ENCODE results near the gene SLC44A3.

Gene SLC44A3

GRCh38 chr1:94874423-94874822 is 54.3 kb downstream of the SLC44A3 start:
- peak; percentile 70 for DNase-seq

GRCh38 chr1:94875794-94876193 is 55.6 kb downstream of the SLC44A3 start:
- no peak for DNase-seq

DNA sequence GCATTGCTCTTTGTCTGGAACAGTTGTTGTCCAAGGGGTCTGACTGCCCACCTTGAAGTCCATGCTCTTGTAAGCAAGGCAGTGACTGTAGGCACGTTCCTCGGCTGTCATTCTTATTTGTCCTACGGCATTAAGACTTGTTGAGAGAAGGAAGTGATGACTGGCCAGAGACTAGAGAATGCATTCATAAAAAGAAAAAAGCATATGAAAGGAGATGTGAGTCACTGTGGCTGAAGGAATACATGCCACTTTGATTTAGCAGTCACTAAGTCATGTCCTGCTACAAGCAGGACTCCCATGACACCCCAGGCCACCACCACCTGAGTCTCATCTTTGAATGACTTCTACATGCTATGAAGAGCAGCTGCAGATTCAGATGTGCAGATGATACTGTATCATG is 56.2 kb downstream of the SLC44A3 start:
- no peak for DNase-seq

DNA sequence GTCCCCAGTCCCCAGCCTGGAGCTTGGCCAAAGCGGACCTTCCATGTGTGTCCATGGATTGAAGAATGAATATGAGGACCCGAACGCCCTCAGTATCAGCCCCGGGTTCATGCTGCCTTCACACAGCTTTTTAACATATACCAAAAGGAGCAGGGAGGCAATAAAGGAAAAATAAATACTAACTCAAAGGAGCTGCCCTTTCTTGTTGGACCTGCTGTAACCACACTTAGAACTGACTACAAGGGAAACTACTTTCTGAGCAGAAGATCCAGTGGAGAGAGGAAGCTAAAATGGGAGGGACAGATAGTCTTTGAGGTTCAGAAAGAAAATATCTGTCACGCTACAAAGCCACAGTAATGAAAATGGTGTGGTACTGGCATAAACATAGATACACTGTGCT is 58.2 kb downstream of the SLC44A3 start:
- DNase-seq: no peak

DNA sequence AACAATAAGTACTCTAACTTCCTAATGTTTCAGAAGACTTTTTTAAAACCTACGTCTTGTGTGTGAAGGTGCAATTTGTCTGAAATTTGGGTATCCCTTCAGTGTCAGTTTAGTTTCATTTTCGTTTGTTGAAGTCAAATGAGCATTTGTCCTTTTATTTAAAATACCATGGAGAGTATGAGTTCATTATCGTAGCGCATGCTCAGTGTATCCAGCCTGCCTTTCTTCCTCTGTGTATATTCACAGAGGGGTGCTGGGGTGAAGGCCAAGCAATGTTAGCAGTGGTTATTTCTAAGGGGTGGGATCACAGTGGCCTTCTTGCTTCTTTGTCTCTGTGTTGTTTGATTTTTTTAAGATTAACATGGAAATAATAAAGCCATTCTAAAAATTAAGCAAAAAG is 63.5 kb downstream of the SLC44A3 start:
- peak; percentile 21 for DNase-seq

GRCh38 chr1:94884106-94884505 is 63.9 kb downstream of the SLC44A3 start:
- peak; percentile 16 for DNase-seq

DNA sequence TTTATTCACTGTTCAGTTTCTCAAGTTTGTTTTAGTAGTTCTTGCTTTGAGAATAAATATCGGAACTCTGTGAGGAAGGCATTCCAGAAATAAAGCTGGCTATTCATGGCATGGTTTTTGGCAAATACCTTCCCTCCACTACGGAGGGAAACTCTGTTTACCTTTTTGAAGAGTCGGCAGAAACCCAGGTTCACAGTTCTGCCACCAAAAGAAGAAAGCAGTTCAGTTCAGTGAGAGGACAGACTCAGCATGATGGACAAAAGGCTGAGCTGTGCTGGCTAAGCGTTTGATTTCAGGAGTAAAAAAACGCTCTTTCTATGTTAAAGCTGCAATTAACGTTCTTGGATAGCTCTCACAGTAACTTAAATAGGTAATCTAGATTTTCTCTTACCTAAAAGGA is 64.3 kb downstream of the SLC44A3 start:
- DNase-seq: no peak

GRCh38 chr1:94886361-94886760 is 66.2 kb downstream of the SLC44A3 start:
- DNase-seq: no peak

GRCh38 chr1:94887106-94887505 is 66.9 kb downstream of the SLC44A3 start:
- DNase-seq: no peak

- no peak for DNase-seq
Observed at GRCh38 chr1:94887603-94888171, 67.5 kb downstream of the SLC44A3 start.

DNA sequence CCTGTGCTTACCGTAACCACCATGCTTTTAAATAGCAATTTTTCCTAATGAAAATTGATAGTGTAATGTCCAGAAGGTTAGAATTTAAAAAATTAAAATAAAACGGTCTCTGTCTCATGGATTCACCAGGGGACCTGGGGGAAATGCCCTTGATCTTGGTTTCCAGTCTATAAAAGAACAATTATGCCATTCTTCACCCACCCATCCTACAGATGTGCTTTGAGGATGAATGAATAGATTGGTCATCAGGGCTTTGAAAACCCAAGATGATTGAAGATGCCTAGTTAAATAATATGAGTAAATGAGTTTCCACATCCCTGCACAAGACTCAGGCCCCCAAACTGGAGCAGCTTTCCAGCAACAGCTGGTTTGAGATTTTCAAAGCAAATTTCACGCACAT is 68.0 kb downstream of the SLC44A3 start:
- DNase-seq: no peak

DNA sequence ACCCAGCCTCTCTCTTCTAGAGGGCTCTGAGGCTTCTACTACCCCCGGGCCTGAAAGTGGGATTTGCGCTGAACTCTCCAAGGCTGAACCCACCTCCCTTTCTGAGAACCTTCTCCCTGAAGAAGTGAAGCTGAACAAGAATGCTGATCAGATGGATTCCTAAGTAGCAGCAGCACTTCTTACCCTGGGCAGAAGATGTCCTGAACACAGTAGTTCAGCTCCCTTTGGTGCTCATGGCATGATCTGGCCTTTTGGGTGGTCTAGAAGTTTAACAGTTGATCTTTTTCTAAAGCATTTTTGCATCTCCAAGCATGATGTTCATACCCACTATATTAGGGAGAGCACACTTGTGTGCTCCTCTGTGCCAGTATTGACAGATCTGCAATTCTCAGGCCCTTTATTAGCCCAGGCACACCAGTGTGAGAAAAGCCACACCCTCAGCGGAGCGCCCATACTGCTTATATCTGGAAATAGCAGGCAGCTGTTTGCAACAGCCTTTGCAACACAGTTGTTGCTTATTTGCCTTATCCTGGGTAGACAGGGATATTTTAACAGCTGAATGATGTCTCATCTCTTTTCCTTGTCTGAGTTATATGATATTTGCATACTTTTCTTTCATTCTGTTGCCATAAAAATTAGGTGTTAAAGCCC is 72.6 kb downstream of the SLC44A3 start:
- no peak for DNase-seq

DNA sequence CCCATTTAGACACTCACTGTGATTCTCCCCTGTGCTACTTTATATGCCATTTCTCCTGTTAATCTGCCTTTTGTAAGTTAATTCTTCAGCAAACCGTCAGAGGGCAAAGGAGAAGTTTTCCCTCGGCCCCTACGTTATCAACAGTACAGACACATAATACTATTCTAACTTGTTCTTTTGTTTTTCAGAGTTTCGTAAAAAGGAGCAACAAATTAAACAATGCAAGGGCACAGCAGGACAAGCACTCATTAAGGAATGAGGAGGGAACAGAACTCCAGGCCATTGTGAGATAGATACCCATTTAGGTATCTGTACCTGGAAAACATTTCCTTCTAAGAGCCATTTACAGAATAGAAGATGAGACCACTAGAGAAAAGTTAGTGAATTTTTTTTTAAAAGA is 74.5 kb downstream of the SLC44A3 start:
- no peak for DNase-seq

DNA sequence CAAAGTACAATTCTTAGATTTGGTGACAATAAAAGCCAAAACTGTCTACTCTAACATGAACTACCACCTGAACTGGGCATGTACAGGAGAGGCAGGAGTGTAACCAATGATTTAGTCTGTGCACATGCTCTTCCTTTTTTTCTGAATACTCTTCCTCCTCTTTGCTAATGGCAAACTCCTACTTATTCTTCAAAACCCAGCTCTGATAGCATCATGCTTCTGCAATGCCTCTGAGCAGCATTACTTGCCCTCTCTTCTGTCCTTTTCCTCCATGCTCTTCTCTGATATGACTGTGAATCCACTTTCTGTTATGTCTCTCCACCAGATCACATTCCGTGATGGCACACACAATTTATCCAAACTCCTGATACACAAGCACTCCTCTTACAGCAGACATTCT is 75.4 kb downstream of the SLC44A3 start:
- DNase-seq: no peak

DNA sequence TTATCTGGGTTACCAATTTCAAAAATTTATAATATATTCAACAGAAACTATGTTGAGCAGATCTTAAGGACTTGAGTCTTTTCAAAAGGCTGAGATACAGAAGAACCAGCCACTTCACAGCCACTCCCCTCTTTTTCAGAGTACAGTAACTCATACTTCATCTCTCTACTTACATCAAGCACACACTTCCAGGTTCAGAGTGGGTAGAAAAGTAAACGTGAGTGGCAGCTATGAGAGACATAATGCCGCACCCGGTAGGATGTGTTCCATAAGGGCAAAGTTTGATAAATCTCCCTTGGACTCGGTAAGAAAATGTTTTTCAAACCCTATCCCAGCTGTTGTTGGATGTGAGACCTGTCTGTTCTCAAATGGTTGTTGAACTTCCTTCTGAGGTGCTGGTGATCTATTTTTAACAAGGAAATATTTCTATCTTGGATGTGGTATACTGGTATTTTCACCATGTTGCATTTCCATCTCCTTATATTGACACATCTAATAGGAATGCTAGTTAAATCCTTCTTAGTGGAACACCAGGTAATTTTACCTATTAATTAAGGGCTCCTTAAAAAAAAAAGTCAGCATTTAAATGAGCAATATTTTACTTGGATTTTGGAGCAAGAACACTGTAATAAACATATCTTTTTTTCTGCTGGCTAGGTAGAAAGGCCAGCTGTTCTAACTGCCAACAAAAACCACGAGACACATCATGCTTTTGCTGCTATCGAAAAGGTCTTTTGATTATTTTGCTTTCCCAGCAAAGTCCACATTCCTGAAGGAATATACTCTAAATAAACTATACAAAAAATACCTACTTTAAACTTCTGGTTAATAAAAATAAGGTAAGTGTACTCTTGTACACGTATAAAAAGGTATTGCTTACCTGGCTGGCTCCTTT is 78.6 kb downstream of the SLC44A3 start:
- peak; percentile 24 for DNase-seq

GRCh38 chr1:94899756-94900155 is 79.6 kb downstream of the SLC44A3 start:
- no peak for DNase-seq

DNA sequence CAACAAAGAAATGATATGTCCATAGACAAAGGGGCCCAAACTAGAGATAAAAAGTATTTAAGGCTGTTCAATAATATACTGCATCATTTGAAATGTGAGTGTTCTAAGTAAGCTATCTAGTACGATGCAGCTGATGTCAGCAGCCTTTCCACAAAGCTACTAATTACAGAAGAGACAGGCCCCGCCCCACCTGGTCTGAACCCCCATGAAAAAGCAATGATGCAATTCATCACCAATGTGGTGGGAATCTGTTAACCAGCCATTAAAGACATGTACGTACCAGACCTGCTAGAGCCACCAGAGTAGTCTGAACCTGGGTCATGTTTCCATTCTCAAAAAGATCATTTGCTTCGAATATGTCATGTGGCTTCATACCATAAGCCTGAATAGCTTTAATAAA is 81.7 kb downstream of the SLC44A3 start:
- no peak for DNase-seq

DNA sequence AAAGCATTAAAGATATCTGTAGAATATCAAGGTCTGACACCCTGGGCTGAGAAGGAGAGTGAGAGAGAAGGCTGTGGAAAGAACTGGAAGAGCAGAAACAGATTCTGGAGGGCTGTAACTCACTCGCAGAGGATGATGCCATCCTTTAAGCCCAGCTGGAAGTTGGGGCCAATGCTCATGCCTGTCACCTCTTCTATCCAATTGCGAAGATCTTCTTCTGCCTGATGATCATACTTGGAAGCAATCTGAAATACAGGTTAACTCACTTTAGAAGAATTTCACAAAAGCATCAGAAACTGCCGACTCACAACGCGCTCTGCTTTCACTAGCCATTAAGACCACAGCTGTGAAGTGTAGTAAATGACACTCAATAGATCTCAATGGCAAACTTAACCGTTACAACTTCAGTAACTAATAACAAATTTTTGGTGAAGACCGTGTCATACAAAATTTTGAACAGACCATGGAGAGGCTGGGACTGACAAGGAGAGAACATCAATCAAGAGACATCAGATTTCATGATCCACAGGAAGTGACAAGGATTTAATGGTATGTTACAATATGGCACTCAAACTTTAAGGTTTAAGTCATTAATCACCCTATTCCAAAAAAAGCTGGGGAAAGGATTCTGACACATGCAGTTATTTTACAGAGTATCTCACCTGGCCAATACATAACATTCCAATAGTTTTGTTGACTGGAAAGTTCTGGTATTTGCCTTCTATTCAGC is 83.3 kb downstream of the SLC44A3 start:
- no peak for DNase-seq

DNA sequence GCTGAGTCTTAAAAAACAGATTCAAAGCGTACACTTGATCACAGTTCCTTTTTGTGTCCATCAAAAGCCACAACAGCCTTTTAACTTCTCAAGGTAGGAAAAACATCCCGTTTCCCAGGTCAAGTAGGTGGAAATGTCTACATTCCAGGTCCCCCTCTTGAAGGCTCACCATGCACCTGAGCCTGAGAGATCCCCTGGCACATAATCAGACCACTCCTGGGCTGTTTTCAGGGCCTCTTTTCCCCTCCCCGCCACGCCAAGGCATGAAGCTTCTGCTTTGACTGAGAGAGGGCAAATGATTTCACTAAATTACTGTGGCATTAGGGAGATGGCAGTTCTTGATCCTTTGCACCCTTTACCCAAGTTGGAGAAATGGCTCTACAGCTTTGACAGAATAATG is 85.0 kb downstream of the SLC44A3 start:
- DNase-seq: no peak

DNA sequence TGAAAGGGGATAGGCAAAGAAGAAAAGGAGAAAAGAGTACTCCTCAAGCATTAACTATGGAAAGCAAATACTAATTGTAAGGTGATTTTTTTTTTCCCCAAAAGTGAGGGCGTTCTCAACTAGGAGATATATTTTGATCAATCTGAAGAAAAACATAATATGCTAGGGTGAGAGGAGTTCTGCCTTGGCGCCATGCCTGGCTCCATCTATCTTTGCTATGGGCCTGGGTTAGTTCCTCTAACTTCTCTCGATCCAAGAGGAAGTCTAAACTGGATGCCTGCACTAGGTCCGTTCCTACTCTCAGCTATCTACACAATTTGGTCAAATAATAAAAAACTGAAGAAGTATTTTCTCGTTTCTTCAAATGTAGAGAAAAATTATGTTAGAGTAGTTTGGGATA is 86.2 kb downstream of the SLC44A3 start:
- no peak for DNase-seq

DNA sequence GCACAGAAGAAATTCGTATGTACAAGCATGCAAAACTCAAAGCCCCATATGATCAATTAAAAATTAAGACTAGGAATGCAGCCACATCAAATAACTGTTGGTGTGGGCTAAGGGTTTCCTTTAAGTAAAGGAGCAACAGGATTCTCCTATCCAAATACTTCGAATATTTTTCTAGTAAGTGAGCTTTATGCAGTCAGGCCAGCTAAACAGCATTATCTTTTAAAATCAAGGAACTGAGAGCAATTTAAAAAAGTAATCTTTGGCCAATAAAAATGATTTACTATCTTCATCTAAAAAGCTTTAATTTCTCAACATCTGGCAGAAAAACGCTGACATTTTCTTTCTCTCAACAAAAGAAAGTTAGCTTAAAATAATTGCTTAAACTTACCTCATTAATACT is 87.0 kb downstream of the SLC44A3 start:
- no peak for DNase-seq

DNA sequence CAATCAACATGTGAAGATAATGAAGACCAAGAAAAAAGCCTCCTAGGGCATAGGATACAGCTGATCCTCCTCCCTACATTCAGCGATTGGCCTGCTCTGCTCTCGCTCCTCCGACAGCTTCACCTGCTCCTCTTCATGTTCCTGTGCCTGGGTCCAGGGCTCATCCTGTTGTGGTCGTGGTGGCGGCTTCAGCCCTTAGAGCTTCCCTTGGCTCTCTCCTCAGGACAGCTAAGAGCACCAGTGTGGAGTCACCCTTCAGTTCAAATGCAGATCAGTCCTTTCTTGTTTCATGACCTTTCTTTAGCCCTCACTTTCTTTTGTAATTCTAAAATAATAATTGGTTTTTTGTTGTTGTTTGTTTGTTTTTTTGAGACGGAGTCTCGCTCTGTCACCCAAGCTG is 88.0 kb downstream of the SLC44A3 start:
- DNase-seq: no peak

GRCh38 chr1:94908965-94909364 is 88.8 kb downstream of the SLC44A3 start:
- no peak for DNase-seq

DNA sequence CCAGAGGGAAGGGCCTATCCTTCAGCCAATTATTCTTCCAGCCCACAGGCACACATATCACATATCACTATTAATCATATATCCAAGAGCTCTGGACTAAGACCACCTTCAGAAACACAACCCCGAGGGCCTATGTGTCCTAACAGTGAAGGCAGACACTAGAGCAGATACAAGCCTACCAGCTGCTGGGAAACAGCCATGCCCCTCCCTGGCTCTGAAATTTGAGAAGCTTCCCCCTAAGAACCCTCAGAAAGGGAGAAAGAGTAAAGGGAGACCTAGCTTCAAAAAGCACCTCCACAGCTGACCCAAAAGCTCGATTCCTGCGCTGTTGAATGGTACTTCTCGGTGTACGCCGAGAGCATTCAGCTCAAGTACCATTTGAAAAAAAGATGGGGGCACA is 89.3 kb downstream of the SLC44A3 start:
- no peak for DNase-seq

Data from NCI-H2029 treated with DMSO at 0.1 percent for 48 hours (cell line).